ENCODE results near the gene USH1G. TPM values are rescaled to one million over a fixed set of nuclear protein-coding genes. Genes with fewer than 3 reads are reported as not detected.

The USH1G gene
- total RNA-seq, 1 experiment from 2014 or later: 2.7 TPM

- Histone ChIP-seq H3T11ph (ENCODE audit: low read length) (no peak overlapping the region), H2BK5ac (ENCODE audit: insufficient read length, low read length) (no peak overlapping the region), H3K56ac (ENCODE audit: insufficient read length, low read depth, low read length) (no peak overlapping the region), H3K27me3 (ENCODE audit: insufficient read depth, low read length) (no peaks in the 10 kb centered on the region), H3K14ac (ENCODE audit: insufficient read depth, low read length) (no peak overlapping the region; the same call in 1 of the 2 replicates), H3K79me2 (ENCODE audit: insufficient read depth, low read length) (no peaks in the 10 kb centered on the region), H2AFZ (ENCODE audit: low read length) (no peak overlapping the region), H4K91ac (ENCODE audit: insufficient read length, low read depth, low read length) (no peak overlapping the region), H3K23ac (ENCODE audit: insufficient read length, low read depth, low read length) (no peak overlapping the region), H3K4me2 (ENCODE audit: insufficient read depth, insufficient read length, low read length) (no peak overlapping the region), H3K9ac (ENCODE audit: extremely low read depth, insufficient read length, low read length) (no peak overlapping the region), H4K20me1 (ENCODE audit: control insufficient read depth, insufficient read depth, insufficient read length) (peaks cover 3% of the 10 kb centered on the region), H3K9me3 (ENCODE audit: control insufficient read depth, low read depth, low read length) (no peaks in the 10 kb centered on the region), H3K27ac (ENCODE audit: insufficient read length, low read depth, low read length) (no peak overlapping the region), H2AK5ac (ENCODE audit: insufficient read length, low read length) (no peak overlapping the region), H2BK20ac (ENCODE audit: low read depth, low read length, poor library complexity, severe bottlenecking) (no peak overlapping the region), H2BK12ac (ENCODE audit: insufficient read length, low read depth, low read length) (no peak overlapping the region), H3K79me1 (ENCODE audit: insufficient read depth, low read depth, low read length, poor library complexity, severe bottlenecking) (no peaks in the 10 kb centered on the region), H3K23me2 (ENCODE audit: insufficient read length, low read depth, low read length, poor library complexity, severe bottlenecking) (no peaks in the 10 kb centered on the region), H3K4ac (ENCODE audit: low read depth, low read length) (no peak overlapping the region), H3K18ac (ENCODE audit: insufficient read length, low read depth, low read length) (no peak overlapping the region), H3K4me1 (ENCODE audit: insufficient read depth, low read length) (no peaks in the 10 kb centered on the region), H4K8ac (replicated peaks; ENCODE audit: insufficient read length, low read depth, low read length) (no peak overlapping the region), H4K5ac (ENCODE audit: insufficient read length, low read depth, low read length) (no peak overlapping the region), H2BK120ac (ENCODE audit: low read depth, low read length, poor library complexity, severe bottlenecking) (no peak overlapping the region), H2BK15ac (ENCODE audit: low read depth, low read length) (no peak overlapping the region)
- peak; percentile 95 for DNase-seq
- peak; percentile 85 for TF ChIP-seq CTCF (conservative IDR thresholded peaks at IDR 0.05)
- no CpG with 5 or more reads among the region's 23 CpGs for WGBS (ENCODE audit: extremely low coverage, insufficient read length, low lambda C conversion rate)
- Mint-ChIP-seq H3K4me3 (peak overlapping the region in 1 of 2 experiments; percentile 50; a peak in 3 of 5 replicates), H3K4me1 (peaks cover 6 to 11% of the 10 kb centered on the region in 2 experiments), H3K9me3 (peaks cover 0 to 2% of the 10 kb centered on the region in 2 experiments; a peak in 1 of 5 replicates), H3K36me3 (ENCODE audit: insufficient read depth in 1 of 3, low read depth in 3 of 3) (peaks cover 0 to 2% (median 0%) of the 10 kb centered on the region in 3 experiments; a peak in 2 of 7 replicates), H3K27me3 (ENCODE audit: low read depth) (peaks cover 30% of the 10 kb centered on the region), H3K27ac (no peak overlapping the region)
These were observed 38.7 kb upstream of the USH1G start for GRCh38 chr17:74961657-74962350.

All from H9 (cell line).